ENCODE results near the gene LY6G6C.

DNA sequence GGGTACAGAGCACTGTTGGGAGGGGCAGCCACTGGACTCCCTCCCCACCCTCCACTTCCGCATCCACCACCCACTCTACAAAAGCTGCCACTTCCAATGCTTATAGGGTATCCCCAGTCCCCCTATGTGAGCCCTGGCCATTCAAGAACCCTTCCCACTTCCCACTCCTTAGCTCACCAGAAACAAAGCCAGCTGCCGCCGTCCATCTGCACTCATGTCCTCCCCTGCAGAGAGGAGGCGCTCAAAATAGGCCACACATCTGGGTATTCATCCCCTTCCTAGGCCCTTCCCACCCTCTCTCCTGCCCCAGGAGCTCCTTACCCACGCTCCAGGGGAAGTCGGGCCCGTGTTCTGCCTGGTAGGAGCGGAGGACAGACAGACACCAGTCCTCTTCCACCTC lies 34.2 kb downstream of the LY6G6C start:
- no peak for TF ChIP-seq CTCF (conservative IDR thresholded peaks at IDR 0.05 in 1 of 2, IDR thresholded peaks at IDR 0.05 in 1 of 2; ENCODE audit: extremely low read depth in 1 of 2, insufficient read depth in 1 of 2, low read depth in 1 of 2, low read length in 2 of 2)
- no peak for TF ChIP-seq EZH2 (IDR thresholded peaks at IDR 0.05; ENCODE audit: borderline replicate concordance, low read length)
